Ovary (tissue), 3 donors: ENCODE measurements around the gene DPEP3.

Source experiments
- EP300 ChIP-seq: sonication (generic); formaldehyde crosslinking; IDR thresholded peaks from one replicate; pipeline ENCODE4 v1.6.1; 2017; ENCODE audit warnings: antibody characterized with exemption
- POLR2A ChIP-seq: fragments of 450-650 bp; IDR thresholded peaks from one replicate; pipeline ENCODE4 v1.6.1; 2017; ENCODE audit warnings: antibody characterized with exemption, mild to moderate bottlenecking, moderate library complexity
- TF ChIP-seq, protein P1 (sequence below), 3 donors: fragments of 450-650 bp in 2 of 3; fragments of 200-600 bp in 1 of 3; IDR thresholded peaks; one replicate each; pipeline versions ENCODE4 v1.5.1 to v1.8.0; 2016 to 2022; ENCODE audit warnings: antibody characterized with exemption in 3 of 3, mild to moderate bottlenecking in 1 of 3
- donor health status: DM: no; HTN: no; CAD: no.

- TF ChIP-seq, protein P1, sequence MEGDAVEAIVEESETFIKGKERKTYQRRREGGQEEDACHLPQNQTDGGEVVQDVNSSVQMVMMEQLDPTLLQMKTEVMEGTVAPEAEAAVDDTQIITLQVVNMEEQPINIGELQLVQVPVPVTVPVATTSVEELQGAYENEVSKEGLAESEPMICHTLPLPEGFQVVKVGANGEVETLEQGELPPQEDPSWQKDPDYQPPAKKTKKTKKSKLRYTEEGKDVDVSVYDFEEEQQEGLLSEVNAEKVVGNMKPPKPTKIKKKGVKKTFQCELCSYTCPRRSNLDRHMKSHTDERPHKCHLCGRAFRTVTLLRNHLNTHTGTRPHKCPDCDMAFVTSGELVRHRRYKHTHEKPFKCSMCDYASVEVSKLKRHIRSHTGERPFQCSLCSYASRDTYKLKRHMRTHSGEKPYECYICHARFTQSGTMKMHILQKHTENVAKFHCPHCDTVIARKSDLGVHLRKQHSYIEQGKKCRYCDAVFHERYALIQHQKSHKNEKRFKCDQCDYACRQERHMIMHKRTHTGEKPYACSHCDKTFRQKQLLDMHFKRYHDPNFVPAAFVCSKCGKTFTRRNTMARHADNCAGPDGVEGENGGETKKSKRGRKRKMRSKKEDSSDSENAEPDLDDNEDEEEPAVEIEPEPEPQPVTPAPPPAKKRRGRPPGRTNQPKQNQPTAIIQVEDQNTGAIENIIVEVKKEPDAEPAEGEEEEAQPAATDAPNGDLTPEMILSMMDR (IDR thresholded peaks at IDR 0.05): no peak
- TF ChIP-seq EP300 (no peak), POLR2A (no peak)
Observed at GRCh38 chr16:67988675-67989074, 8.4 kb upstream of the DPEP3 start.
